CD4-positive, alpha-beta T cell treated with Interleukin-6 at 100 ng/mL for 8 hours (primary cell): ENCODE measurements around the gene UGP2.
"Not testable (repeated sequence)": the region's sequence is repeated elsewhere in the genome, so short reads cannot be mapped to it uniquely, and the experiment has no call there.

Experiments used
- DNase-seq: peaks from one replicate; pipeline ENCODE4 v3.0.0-alpha.2; 2020; ENCODE audit warnings: mixed read lengths, low spot score

UGP2 gene

DNA sequence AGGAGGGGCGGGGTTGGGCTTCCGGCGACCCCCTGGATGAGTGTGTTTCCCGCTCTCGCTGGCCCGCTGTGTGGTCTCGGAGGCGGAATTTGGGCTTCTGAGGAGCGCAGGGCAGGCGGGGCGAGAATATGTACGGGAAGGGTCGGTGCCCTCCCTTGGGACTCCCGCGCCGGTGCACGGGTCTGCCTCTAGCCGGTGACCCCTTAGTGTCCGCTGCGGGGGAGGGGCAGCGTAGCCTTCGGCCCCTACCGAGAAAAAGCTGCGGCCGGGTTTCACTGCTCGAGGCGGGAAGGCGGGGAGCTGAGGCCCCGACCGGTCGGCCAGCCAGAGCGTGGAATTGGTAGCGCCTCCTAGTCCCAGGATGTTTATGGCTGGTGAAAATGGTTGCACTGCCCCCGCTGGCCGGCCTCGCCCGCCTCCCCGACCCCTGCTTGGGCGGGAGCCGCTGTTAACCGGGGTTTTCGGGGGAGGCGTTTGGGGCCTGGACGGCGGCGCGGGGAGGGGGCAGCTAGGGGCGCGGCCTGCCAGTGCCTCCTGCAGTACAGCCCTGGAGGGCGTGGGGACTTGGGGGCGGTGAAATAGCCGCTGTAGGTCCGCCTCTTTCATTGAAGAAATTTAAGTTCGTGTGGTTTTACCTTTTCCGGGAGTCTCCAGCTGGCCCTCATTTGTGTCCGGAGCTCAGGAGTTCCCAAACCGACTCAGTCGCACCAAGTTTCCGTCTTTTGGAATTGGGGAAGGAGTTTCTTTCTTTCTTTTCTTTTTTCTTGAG, at the start of gene UGP2:
Gene UGP2, plus strand, starts transcription at position 643 of the 769 bp plus-strand sequence. CDS start 290 bp downstream, outside the sequence.
- peak; percentile 82 for DNase-seq

DNA sequence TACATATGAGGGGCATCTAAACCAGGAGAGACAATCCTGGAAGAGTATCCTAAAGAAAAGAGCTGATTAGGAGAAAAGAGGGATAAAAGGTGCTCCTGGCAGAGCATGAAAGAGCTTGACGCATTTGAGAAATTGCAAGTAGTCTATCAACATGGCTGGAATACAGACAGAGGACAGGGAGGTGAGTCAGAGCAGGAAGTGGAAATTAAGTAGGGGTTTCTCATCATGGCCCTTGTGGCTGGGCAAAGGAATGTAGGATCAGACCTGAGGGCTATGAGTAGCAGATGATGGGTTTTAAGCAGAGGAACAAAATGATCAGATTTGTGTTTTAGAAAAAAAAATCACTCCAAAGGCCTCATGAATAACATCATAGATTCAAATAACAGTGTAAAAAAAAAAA, 49.2 kb upstream of the UGP2 start:
- no peak for DNase-seq

DNA sequence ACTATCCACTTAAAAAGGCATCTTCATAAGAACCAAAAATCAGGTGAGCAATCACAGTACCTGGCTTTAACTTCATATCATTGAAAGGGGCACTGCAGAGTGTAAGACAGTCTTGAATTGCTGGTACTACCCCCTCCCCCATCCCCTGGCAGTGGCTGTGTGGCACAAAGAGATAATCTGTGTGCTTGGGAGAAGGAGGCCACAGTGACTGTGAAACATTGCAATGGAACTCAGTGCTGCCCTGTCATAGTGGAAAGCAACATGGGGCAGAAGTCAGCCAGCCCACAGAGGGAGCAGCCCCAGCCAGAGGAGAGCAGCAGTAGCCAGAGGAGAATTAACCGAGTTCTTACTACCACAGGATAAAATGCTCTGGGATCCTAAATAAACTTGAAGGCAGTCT, 45.3 kb upstream of the UGP2 start:
- no peak for DNase-seq

DNA sequence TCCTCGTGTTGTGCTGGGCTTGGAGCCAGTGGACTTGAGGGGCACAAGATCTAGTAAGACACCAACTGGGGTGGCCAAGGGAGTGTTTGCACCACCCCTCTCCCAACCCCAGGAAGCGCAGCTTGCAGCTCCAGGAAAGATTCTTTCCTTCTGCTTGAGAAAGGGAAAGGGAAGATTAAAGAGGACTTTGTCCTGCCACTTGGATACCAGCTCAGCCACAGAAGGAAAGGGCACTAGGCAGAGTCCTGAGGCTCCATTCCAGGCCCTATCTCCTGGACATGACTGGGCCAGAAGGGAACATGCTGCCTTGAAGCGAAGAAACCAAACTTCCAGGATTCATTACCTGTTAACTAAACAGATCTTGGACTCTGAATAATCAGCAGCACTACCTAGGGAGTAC, 44.9 kb upstream of the UGP2 start:
- DNase-seq = no peak

DNA sequence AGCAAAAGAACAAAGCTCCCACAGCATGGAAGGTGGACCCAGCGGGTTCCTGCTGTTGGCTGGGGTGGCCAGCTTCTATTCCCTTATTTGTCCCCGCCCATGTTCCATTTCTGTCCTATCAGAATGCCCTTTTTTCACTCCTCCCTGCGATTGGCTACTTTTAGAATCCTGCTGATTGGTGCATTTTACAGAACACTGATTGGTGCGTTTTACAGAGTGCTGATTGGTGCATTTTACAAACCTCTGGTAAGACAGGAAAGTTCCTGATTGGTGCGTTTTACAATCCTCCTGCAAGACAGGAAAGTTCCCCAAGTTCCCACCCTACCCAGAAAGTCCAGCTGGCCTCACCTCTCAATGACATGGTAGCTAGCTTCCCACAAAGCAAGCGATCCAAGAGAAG, 40.2 kb upstream of the UGP2 start:
- no peak for DNase-seq

DNA sequence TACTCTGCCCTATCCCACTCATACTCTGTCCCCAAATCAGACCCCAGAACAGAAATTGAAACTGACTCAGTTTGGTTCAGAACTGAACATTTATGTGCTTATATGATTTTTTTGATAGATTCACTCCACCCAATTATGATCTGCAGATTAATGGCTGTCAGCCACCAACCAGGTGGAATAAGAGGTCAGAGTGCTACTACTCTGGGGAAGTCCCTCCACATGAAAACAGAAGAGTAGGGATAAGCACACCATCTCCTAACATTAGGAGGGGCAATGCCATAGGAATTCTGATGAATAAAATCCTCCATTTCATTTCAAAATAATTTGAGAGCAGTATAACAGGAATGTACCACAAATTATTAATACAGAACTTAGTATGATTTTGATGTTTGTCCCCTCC, 36.3 kb upstream of the UGP2 start:
- no peak for DNase-seq

DNA sequence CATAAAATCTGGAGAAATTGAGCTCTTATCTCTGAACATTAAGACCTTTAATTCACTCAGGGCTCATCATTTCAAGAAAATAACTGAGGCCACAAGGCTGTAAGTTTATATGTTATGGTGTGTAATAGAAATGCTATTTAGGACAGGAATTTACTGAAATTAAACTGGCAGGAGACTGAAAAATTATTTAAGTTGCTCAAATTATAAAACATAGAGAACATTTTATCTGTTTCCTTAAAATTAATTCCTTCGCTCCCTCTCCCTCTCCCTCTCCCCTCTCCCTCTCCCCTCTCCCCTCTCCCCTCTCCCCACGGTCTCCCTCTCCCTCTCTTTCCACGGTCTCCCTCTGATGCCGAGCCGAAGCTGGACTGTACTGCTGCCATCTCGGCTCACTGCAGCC, 33.7 kb upstream of the UGP2 start:
- DNase-seq = not testable (repeated sequence)

DNA sequence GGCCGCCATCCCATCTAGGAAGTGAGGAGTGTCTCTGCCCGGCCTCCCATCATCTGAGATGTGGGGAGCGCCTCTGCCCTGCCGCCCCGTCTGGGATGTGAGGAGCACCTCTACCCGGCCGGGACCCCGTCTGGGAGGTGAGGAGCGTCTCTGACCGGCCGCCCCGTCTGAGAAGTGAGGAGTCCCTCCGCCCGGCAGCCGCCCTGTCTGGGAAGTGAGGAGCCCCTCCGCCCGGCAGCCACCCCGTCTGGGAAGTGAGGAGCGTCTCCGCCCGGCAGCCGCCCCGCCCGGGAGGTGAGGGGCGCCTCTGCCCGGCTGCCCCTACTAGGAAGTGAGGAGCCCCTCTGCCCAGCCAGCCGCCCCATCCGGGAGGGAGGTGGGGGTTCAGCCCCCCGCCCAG, 32.8 kb upstream of the UGP2 start:
- not testable (repeated sequence) for DNase-seq

DNA sequence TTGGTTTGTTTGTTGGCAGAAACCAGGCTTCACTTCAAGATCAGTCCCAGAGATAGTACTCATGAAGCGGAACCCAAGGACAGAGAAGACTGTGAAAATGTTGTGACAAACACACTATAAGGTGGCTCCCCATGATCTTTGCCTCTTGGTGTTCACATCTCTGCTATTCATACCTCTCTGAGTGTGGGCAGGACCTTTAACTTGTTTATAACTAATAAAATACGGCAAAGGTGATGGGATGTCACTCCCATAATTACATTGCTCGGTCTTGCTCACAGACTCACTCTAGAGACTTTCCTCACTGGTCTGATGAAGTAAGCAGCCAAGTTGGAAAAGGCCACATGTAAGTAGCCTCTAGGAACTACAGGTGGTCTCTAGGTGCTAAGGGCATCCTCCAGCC, 30.6 kb upstream of the UGP2 start:
- no peak for DNase-seq

DNA sequence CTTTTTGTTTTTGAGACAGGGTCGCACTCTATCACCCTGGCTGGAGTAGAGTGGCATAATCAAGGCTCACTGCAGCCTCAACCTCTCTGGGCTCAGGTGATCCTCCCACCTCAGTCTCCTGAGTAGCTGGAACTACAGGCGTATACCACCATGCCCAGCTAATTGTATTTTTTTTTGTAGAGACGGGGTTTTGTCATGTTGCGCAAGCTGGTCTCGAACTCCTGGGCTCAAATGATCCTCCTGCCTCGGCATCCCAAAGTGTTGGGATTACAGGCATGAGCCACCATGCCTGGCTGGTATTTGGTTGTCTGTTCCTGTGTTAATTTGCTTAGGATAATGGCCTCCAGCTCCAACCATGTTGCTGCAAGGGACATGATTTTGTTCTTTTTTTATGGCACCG, 29.8 kb upstream of the UGP2 start:
- not testable (repeated sequence) for DNase-seq

DNA sequence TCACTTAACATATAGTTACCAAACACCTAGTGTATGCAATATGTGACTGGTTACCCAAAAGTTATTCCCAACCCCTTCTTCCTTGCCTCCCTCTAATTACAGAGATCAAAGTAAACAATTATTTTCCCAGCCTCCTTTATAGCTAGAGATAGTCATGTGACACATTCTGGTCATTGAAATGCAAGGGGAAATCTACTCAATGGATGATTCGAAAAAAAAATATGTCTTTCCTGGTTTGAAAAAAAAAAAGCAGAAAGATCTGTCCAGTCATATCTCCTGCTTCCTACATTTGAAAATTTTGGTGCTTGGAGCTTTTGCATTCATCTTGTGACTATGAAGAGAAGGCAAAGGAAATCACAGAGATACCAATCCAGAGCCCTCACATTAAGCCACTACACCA, 27.6 kb upstream of the UGP2 start:
- DNase-seq = no peak

DNA sequence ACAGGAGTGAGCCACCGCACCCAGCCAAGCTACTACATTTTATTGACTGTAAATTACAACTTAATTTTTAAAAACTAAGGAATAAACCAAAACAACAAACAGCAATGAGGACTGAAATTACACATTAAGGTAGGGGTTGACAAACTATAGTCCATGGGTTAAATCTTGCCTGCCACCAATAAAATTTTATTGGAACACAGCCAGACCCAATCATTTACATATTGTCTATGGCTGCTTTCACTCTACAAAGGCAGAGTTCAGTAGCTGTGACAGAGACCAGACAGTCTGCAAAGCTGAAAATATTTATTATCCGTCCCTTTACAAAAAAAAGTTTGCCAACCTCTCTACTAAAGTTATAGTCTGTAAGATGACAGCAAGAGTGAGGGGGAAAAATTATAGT, 24.3 kb upstream of the UGP2 start:
- DNase-seq = no peak

DNA sequence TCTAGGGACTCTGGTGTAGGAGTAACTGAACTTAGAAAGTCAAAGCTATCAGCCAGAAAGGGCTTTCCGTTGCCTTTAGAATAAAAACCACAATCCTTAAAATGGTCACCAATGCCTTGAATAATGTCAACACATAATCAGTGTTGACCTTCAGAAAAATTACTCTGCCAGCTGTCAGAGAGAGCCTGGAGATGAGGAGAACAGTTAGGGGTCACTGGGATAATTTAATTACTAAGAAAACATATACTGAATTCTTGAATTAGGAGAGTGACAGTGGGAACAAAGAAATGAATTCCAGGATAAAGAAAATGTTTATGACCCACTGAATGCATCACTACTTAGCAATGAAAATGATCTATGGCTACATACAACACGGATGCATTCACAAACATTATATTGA, 23.4 kb upstream of the UGP2 start:
- DNase-seq = no peak

DNA sequence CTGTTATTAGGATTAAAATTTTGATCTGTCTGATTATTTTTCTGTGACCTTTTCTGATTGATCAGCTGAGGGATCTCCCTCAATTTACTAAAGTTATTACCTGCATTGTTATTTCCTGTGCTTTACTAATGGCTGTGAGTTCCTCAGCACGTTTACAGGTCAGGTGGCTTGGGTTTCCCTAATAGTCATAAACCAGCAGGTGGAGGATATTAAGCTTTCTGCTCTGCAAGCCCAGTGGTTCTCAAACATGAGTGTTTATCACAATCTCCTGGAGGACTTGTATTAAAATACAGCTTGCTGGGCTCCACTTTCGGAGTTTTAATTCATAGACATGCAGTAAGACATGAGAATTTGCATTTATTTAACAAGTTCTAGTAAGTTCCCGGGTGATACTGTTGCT, 22.4 kb upstream of the UGP2 start:
- no peak for DNase-seq

DNA sequence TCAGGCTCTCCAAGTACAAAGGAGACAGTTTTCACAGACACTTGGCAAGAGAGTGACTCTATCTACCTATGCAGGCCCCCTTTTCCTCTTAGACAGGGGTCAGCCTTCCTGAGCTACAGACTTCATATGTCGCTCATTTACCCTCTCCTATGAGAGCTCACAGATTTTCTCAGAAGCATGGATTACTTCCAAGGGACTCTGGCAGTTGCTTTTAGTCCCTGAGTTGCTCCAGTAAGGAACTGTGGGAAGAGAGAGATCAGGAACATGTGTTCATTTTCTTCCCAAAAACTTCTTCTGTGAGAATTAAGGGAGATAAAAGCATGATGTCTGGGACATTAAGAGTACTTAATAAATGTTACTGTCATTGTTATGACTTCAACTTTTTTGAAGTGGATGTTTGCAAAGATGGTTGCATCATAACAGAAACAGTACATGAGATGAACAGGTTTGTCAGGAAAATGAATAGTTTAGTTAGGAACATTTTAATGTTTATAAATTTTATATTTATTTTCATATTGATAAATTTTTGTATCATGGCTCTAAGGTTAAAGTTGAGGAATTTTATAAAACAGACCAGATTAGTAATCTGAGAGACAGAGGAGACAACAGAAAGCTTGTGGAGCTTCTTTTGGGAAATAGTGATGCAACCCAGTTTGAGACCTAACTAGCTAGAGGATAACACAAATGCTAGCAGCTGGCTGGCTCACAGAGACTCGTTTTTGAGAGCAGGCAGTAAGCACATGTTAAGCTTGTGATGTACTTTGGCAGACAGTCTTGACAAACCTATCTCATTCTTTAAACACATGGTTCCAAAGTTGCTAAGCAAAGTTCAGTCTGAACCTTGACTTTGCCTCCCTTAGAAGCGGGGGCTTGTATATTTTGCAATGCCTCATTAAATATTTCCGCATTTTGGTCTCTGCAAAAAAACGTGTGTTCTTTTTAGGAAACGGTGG, 21.7 kb upstream of the UGP2 start:
- no peak for DNase-seq

DNA sequence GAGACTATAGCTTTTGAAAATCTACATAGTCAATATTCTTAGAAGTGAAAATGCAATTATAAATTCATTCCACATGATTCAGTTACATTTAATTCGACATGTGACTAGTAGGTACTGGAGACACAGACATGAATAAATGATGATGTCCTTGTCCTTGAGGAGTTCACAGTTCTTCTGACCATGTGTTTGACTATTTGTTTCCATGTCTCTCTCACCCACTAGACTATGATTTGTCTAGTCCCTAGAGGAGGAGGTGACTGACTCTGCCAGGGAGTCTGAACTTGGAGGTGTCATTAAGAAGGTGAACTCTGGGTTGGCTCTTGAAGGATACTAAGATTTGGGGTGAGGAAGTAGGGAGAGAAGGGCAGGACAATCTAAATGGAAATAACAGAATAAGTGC, 20.7 kb upstream of the UGP2 start:
- DNase-seq = no peak

DNA sequence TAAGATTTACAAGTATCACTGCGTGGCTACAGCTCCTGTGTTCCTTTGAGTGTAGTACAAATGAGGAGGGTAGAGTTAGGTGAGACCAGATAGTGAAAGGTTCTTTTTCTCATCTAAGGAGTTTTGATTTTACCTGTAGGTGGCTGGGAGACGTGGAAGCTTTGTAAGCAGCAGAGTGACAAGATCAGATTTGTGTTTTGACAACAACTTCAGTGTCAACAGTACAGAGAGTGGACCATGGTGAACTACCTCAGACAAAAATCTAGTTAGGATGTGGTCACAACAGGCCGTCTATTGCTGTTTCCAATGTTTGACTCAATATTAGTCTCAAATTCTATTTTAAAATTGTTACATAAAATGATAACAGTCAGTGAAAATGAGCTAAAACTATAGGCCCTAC, 20.3 kb upstream of the UGP2 start:
- DNase-seq = no peak

DNA sequence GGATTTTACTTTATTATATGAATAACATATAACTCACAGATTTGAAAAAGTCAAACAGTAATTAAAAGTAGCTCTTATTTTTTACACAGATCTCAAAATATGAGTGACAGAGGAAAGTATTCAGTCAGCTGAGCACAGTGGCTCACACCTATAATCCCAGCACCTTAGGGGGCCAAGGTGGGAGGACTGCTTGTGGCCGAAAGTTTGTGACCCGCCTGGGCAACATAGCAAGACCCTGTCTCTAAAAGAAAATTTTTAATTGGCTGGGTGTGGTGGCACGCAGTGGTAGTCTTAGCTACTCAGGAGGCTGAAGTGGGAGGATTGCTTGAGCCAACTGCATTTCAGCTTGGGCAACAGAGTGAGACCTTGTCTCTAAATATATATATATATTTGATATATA, 19.2 kb upstream of the UGP2 start:
- DNase-seq = no peak

DNA sequence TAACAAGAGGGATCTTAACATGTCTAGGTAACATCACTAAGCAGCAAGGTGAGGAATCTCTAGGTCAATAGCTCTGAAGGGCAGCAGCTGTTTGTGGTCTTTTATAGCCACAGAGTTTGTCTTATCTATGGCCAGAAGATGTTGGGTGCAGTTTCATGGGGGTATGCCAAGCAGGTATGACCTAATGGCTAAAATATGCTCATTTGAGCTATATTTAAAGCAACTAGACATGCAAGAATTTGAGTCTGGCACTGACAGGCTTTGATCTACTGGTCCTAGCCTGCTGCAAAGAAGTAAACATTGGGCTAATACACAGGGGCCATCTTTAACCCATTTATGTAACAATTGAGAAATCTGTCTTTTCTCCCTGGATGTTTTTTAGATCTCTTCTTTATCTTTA, 13.9 kb upstream of the UGP2 start:
- DNase-seq = no peak

DNA sequence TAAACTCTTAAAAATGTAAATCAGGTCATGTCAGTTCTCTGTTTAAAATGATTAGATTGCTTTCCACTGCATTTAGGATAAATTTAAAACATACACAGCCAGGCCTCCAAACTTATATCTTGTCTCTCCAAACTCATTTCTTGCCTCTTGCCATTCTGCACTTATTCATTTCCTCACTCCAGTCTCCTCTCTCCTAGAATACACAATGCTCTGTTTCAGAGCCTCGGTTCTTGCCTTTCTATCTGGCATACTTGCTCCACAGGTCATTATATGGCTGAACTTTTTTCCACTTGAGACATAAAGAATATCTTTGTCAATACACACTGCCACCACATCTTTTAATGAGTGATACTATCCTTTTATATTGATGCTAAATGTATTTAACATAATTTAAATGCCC, 10.5 kb upstream of the UGP2 start:
- DNase-seq = no peak

DNA sequence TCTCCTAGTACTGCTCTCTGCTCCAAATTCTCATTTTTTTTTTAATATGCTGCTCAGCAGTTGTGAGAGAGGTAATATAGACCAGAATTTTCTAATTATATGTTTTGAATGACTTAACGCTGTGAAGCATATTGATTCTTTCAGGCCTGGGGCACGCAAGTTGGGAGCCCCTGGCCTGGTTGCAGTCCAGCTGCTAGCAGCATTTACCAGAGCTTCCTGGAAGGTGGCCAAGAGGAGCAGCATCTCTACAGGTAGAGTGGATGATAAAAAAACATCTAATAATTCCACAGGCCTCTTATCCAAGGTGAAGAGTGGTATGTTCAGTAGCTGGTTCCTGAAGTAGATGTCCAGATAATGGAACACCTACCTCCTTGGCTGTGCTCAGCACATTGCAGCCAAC, 7.3 kb upstream of the UGP2 start:
- DNase-seq = no peak

DNA sequence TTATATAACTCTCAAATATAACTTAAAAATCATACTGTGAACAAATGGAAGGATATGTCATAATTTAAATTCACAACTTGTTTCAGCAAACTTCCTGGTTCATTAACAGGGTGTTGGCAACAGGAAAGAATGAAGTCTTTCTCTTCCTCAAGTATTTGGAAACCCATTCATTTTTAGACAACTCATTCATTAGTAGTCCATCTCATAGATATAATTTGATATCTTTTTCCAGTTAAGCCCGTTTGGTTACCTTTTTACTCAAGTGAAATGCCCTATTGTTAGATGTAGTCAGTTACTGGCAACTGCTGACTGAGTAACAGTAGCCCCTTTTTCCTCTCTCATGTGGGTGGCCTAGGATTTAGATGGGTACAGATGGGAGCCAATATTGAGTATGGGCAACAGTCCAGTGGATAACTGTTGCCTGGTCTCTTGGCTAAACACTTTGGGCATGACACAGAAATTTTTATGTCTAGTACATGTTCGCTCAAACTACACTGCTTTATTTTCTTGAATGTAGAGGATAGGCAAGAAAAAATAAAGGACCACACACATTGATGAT, 4.6 kb upstream of the UGP2 start:
- DNase-seq = no peak
